GM19463 (cell line): ENCODE results near the gene NF1.
"Not testable (repeated sequence)": the region's sequence is repeated elsewhere in the genome, so short reads cannot be mapped to it uniquely, and the experiment has no call there.

Experiments
- ATAC-seq: cut with Tn5 transposase; IDR thresholded peaks from one replicate; pipeline ENCODE4 v1.9.1; 2021; ENCODE audit warnings: mild to moderate bottlenecking, moderate library complexity; ENCODE audit not compliant: unreplicated experiment

Gene NF1

GRCh38 chr17:31379597-31380205, 284.9 kb downstream of the NF1 start:
- ATAC-seq, result no peak

- ATAC-seq, result no peak
Observed at GRCh38 chr17:31381165-31381668, 286.4 kb downstream of the NF1 start.

GRCh38 chr17:31382668-31383275, 288.0 kb downstream of the NF1 start:
- ATAC-seq, result not testable (repeated sequence)

GRCh38 chr17:31383488-31383887, 288.7 kb downstream of the NF1 start:
- ATAC-seq, result not testable (repeated sequence)

GRCh38 chr17:31385428-31386285, 290.9 kb downstream of the NF1 start:
- no peak for ATAC-seq

DNA sequence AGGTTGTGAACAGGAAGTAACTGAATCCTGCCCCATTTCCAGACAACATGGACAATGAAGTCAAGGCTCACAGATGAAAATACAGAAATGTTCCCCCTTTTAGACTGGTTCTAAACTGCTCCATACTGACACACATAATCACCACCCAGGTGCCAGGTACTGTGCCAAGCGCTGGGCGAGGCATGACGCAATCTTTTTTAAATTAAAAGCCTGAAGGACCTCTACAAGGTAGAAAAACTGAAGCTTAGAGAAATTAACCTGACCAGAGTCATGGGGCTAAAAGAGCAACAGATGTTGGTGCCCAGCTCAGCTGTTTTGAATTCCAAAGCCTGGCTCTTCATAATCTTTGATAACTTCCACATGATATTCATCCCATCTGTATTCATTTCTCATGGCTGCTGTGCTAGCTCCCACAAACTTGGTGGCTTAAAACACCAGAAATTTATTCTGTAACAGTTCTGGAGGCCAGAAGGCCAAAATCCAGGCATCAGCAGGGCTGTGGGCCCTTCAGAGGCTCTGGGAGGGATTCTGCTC, 291.8 kb downstream of the NF1 start:
- no peak for ATAC-seq

DNA sequence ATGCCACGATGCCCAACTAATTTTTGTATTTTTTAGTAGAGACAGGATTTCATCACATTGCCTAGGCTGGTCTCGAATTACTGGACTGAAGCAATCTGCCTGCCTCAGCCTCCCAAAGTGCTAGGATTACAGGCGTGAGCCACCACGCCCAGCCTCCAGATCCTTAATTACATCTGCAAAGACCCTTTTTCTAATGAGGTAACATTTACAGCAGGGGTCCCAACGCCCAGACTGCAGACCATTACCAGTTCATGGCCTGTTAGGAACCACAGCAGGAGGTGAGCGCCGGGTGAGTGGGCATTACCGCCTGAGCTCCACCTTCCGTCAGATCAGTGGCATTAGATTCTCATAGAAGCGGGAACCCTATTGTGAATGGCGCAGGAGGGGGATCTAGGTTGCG, 292.7 kb downstream of the NF1 start:
- ATAC-seq, result no peak

DNA sequence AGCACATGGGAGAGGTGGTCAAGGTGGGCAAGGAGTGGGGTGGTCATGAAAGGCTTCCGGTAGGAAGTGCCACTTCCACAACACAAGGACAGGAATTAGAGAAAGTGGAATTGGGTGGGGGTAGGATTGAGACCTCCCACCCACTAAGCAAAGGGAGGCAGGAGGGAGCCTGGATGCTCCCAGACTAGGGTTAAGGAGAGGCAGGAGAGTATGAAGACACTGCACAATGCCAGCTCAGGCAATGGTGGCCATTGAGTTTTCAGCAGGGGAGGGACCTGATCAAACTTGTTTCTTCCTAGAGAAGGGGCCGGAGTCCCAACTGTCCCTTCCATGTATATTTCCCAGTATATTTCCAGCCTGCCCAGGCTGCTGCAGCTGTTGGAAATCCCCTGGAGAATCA, 293.6 kb downstream of the NF1 start:
- ATAC-seq, result no peak

GRCh38 chr17:31388770-31389656, 294.2 kb downstream of the NF1 start:
- no peak for ATAC-seq

DNA sequence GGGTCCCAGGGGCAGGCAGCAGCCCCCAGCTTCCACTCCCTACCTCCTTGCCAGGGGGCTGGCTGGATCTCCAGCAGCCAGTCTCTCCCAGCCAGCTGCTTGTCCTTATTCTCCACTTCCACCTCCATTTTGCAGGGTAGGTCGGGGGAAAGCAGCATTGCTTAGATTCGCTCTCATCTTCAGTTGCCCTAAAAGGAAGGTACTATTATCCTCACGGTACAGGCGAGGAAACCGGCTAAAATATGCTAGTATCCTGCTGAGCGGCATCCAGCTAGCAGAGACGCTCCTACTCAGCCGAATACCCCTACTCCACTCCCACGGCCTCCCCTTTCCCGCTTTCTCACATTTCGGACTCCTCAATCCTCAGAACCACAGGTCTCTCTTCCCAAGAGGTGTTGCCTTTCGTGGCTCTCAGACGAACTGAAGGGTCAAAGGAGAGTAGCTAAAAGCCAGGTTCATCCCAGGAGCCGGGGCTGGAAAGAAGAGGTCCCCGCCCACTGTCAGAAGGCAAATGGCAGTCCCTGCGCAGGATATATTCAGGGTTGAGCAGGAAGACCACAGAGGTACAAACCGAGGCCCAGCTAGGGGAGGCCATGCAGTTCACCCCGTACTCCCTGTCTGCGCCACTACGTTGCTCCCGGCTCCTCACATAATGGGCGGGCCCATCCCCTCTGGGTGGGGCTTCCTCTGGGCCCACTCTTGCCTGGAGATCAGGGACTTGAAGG, 295.0 kb downstream of the NF1 start:
- ATAC-seq, result no peak

GRCh38 chr17:31390426-31390747, 295.6 kb downstream of the NF1 start:
- no peak for ATAC-seq

DNA sequence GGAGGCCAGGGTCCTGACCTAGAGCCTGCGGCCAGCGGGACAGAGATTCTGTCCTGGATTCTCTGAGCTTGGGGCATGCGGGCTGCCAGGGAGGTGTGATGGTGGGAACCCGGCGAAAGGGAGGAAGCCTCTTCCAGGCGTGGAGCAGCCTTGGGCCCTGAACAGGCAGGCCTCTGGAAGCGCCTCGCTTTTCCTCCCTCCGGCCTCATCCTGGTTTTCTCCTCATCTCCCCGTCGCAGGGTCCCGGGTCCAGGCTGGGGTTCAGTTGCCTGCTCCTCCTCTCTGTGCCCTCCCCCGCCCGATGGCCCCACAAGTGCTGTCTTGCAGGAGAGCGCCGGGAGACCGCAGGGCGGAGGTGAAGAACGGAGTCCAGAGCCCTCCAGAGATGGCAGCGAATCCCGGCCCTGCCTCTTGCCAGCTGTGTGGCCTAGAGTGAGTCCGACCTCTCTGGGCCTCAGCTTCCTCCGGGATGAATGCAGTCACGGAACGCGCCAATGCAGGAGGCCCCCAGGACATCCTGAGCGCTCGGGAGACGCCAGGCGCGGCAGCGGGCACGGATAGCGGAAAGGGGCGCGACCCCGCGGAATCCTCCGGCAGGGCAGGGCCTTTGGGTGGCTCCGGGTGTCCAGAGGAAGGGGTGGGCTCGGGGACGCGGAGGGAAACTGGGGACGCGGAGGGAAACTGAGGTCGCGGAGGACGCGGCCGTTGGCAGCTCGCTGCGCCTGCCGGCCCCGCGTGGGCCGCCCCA, 296.1 kb downstream of the NF1 start:
- no peak for ATAC-seq

DNA sequence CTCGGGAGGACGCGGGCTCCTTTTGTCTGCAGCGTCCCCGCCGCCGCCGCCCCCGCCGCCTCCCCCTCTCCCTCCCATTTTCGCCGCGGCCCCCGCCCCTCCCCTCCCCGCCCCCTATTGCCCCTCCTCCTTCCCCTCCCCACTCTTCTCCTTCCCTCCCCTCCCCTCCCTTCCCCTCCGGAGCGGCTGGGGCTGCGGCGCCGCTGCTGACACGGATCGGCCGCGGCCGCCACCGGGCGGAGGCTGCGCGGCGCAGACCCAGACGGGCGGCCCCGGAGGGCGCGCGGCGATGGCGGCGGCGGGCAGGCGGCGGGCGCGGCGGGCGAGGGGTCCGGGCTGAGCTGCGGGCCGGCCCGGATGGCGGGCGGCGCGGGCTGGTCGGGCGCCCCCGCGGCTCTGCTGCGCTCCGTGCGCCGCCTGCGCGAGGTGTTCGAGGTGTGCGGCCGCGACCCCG, 296.7 kb downstream of the NF1 start, which contains the start of gene RAB11FIP4:
RAB11FIP4 (plus strand) TSS at position 180 of the 454 bp plus-strand sequence; CDS start at position 358, 178 bp downstream.
- ATAC-seq, result no peak

- ATAC-seq, result no peak
Observed at GRCh38 chr17:31392002-31392855, 297.5 kb downstream of the NF1 start.

DNA sequence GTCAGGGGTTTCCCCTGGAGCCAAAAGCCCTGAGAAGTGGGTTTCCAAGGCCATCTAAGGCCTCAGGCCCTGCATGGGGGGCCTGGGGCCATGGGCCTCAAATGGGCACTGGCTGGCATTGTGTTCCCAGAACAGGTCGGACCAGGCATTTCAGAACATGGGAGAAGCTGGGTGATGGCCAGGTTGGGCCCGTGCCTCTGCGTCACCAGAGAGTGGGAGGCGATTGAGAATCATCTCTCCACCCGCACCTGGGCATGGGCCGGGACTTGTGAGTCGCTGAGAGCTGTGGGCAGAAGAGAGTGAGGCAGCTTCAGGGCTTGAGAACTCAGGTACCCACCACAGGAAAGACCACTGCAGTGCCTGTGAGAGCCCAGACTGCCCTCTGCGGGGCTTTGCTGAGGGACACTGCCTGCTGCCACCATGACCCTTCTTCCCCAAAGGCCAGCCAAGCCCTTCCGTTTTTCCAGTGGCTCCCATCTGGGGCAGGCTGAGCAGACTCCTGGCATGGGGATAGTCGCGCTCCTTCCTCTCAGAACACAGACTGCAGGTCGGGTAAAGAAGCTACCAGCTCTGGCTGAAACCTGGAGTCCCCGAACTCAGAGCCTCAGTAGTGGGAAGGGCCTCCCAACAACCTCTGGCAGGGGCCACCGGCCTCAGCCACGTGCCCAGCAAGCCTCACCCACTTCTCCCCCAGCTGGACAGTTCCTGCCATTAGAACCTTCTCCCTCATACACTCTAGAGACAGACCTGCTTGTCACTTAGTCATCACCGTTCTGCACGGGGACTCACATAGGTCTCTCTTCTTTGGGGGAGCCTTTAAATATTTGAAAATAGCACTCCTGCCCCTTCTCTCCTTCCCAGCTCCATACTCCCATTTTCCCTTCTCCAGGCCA, 298.3 kb downstream of the NF1 start:
- no peak for ATAC-seq

- ATAC-seq, result no peak
Observed at GRCh38 chr17:31393749-31394146, 299.0 kb downstream of the NF1 start.

GRCh38 chr17:31394544-31394943, 299.8 kb downstream of the NF1 start:
- no peak for ATAC-seq
